Measurements from ENCODE around the gene CASP8. TPM values are rescaled to one million over a fixed set of nuclear protein-coding genes. Genes with fewer than 3 reads are reported as not detected.

CASP8 gene
- total and polyA plus RNA-seq, 4 donors: 4.5 to 15.1 (median 8.7) TPM

GRCh38 chr2:201218780-201219179, 41.6 kb upstream of the CASP8 start (continued):
- no peak for TF ChIP-seq REST (IDR thresholded peaks at IDR 0.05)
- no peak for TF ChIP-seq EGR1 (IDR thresholded peaks at IDR 0.05; ENCODE audit: low read depth in 2 of 2)
- no peak for TF ChIP-seq HNF4G (IDR thresholded peaks at IDR 0.05)
- no peak for TF ChIP-seq YY1 (IDR thresholded peaks at IDR 0.05)

GRCh38 chr2:201219328-201220096, 40.8 kb upstream of the CASP8 start:
- DNase-seq (ENCODE audit: low spot score): no peak
- H3K4me1 ChIP-seq (ENCODE audit: control insufficient read depth in 4 of 4, insufficient read depth in 4 of 4, low read length in 3 of 4): no peaks in the 10 kb centered on the region
- H3K36me3 ChIP-seq (ENCODE audit: control insufficient read depth in 4 of 4, insufficient read depth in 3 of 4, low read depth in 1 of 4, low read length in 3 of 4): peaks cover 6 to 15% (median 11%) of the 10 kb centered on the region in 4 donors
- no peak for TF ChIP-seq ATF3 (IDR thresholded peaks at IDR 0.05)
- TF ChIP-seq JUND (IDR thresholded peaks at IDR 0.05): no peak
- TF ChIP-seq HNF4G (IDR thresholded peaks at IDR 0.05): no peak
- no peak for TF ChIP-seq RAD21 (IDR thresholded peaks at IDR 0.05)
- no peak for TF ChIP-seq MAX (IDR thresholded peaks at IDR 0.05)
- TF ChIP-seq FOXA1 (IDR thresholded peaks at IDR 0.05): no peak
- no peak for TF ChIP-seq GABPA (IDR thresholded peaks at IDR 0.05 in 1 of 2, conservative IDR thresholded peaks at IDR 0.05 in 1 of 2)
- no peaks in the 10 kb centered on the region for H3K9me3 ChIP-seq (ENCODE audit: control insufficient read depth in 4 of 4, low read length in 3 of 4)
- no peaks in the 10 kb centered on the region for H3K27me3 ChIP-seq (ENCODE audit: control insufficient read depth in 4 of 4, insufficient read depth in 4 of 4, low read length in 3 of 4)
- peak overlapping the region in 1 of 2 donors; percentile 5 for H3K27ac ChIP-seq (ENCODE audit: low read depth in 1 of 2, low read length in 2 of 2)
- WGBS: 86% methylated on average over 5 of the region's 5 CpGs
- no peak overlapping the region for H3K9ac ChIP-seq (ENCODE audit: low read depth in 1 of 2, low read length in 2 of 2)
- H3K4me3 ChIP-seq (ENCODE audit: low read depth in 1 of 3, low read length in 3 of 3): no peak overlapping the region

GRCh38 chr2:201220102-201220570, 40.2 kb upstream of the CASP8 start:
- no peaks in the 10 kb centered on the region for H3K9me3 ChIP-seq (ENCODE audit: control insufficient read depth in 4 of 4, low read length in 3 of 4)
- no peak overlapping the region for H3K4me3 ChIP-seq (ENCODE audit: low read depth in 1 of 3, low read length in 3 of 3)
- no peak for DNase-seq (ENCODE audit: low spot score)
- 59% methylated on average over 4 of the region's 4 CpGs for WGBS
- H3K9ac ChIP-seq (ENCODE audit: low read depth in 1 of 2, low read length in 2 of 2): no peak overlapping the region
- H3K27ac ChIP-seq (ENCODE audit: low read depth in 1 of 2, low read length in 2 of 2): no peak overlapping the region
- H3K4me1 ChIP-seq (ENCODE audit: control insufficient read depth in 4 of 4, insufficient read depth in 4 of 4, low read length in 3 of 4): no peaks in the 10 kb centered on the region
- H3K27me3 ChIP-seq (ENCODE audit: control insufficient read depth in 4 of 4, insufficient read depth in 4 of 4, low read length in 3 of 4): no peaks in the 10 kb centered on the region
- H3K36me3 ChIP-seq (ENCODE audit: control insufficient read depth in 4 of 4, insufficient read depth in 3 of 4, low read depth in 1 of 4, low read length in 3 of 4): peaks cover 6 to 15% (median 11%) of the 10 kb centered on the region in 4 donors
- TF ChIP-seq RAD21 (IDR thresholded peaks at IDR 0.05): peak in 1 of 2 donors; percentile 20
- no peak for TF ChIP-seq EGR1 (IDR thresholded peaks at IDR 0.05; ENCODE audit: low read depth in 2 of 2)
